ENCODE data around the gene KLF1.
"Not testable (repeated sequence)": the region's sequence is repeated elsewhere in the genome, so short reads cannot be mapped to it uniquely, and the experiment has no call there.

Gene KLF1

GRCh38 chr19:12886969-12887747 lies at the start of gene KLF1:
KLF1 (minus strand) TSS chr19:12887201; CDS start chr19:12887140, 61 bp downstream.
- no peak for DNase-seq

GRCh38 chr19:12936582-12936981 lies 49.6 kb upstream of the KLF1 start:
- DNase-seq = no peak

- DNase-seq = no peak
These were observed 48.1 kb upstream of the KLF1 start for GRCh38 chr19:12935071-12935470.

DNA sequence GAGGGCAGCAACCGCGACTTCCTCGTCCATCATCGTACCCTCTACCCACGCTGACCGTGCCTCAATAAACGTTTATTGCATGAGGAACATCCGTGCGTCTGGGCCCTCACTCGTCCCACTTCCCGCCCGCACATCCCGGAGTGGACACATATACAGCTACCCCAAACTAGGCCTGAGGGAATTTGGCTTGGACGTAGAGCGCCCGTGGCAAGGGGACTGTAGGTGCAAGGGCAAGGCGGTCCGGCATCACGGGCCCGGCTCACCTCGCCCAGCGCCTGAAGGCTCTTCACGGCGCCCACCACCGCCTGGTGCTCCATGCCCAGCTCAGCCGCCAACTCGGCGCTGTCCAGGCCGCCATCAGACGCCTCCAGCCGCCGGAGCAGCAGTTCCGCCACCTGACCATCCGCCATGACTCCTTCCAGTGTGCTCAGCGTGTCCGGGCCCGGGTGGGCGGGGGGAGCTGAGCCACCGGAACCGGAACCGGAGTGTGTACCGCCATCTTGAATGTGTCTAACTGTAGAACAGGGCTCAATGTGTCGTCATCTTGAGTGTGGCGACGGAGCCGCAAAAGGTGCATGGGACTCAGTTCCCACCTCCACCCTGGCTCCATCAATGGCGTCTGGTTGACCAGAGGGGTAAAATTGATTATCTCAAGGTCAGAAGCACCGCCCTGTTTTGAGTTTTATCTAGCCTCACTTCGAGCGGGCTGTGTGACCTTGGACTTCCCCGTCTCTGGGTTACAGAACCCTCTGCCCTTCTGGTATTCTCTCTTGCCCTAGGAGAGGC lies 46.5 kb upstream of the KLF1 start, which contains the start of gene FARSA:
Gene FARSA, minus strand, starts transcription at position 425 of the 786 bp plus-strand sequence. Its CDS starts 15 bp downstream, at position 410.
- peak; percentile 64 to 79 (median 70) for DNase-seq

DNA sequence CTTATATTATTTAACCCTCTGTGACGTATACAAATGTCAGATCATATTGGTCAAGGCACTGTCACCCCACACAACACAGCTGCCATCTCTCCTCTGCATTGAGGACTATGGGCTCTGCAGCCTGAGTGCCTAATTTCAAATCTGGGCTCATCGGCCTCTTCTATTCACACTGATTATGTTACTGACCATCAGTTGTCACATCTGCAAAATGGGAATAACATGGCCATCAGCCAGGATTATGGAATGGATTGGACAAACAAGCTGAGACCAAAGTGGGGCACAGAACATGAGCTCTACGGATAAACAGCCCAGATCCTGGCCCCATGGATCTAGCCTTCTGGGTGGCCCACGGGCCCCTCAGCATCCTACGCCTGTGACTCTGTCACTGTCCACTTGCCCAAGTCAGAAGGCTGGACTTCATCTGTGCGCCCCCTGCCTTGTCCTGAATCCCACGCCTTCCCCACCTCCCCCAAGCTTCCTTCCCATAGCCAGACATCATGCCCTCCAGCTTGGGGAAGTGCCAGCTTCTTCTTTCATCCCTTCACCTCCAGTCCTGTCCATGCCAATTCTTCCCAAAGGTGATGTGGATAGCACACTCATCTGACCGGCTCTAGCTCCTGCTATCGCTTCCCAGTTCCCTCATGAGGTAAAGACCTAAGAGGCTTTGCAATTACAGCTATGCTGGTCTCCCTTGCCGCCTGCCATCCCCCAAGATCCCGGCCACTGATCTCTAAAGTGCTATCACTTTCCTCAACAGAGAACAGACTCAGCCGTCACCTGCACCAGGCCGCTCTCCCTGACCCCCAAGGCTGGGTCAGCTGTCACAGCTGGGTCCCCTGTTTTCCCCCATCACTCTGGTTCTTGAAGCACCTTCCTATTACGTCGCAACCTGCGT lies 45.6 kb upstream of the KLF1 start:
- DNase-seq = no peak

DNA sequence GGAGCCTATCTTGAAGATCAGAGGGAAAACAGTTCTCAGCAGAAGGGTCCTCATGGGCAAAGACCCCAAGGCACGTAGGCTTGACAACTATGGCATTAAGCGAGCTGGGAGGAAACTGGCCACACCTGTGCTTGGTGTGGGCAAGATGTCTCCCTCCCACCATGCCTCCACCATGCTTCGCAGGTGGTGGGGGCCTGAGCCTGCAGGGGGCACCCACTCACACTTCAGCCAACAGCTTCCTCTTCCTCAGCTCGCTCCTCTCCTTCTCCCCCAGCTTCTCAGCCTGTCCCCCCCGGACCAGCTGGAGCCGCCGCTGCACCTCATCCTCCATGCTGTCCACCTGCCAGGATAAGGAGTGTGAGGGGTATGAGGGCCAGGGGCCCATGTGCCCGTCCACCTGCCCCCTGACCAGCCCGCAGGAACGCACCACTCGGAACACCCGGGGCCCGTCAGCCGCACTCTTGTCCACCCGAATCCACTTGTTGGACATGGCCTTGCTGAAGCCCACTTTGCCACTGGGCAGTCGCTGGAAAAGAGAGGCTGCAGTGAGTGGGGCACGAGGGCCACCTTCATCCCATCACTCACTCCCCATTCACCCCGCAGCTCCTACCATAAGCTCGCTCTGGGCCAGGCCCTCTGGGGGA lies 43.1 kb upstream of the KLF1 start:
- DNase-seq = no peak

DNA sequence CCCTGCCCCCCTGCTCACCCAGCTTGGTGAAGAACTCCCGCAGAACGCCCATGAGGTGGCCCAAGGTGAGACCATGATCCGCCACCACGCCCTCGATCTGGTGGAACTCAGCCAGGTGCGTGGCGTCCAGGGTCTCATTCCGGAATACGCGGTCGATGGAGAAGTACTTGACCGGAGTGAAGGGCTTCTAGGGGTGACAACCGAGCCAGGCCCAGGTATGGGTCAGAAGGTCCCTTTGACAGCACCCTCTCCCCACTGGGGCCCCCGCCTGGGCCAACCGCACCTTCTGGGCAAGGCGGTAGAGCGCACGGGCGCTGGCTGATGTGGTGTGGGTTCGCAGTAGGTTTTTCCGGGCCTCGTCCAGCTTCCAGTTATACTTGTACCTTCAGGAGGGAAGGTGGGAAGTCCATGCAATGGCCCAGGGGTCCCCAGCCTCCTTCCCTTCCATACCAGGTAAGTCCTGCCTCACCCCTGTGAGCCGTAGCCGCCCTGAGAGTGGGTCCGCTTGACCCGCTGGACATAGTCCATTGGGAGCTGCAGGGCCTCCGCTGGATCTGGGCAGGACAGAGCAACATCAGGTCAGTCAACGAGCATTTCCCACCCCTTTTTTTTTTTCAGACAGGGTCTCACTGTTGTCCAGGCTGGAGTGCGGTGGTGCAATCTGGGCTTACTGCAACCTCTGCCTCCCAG lies 37.8 kb upstream of the KLF1 start:
- no peak for DNase-seq

GRCh38 chr19:12922959-12923358 lies 36.0 kb upstream of the KLF1 start:
- DNase-seq = no peak

DNA sequence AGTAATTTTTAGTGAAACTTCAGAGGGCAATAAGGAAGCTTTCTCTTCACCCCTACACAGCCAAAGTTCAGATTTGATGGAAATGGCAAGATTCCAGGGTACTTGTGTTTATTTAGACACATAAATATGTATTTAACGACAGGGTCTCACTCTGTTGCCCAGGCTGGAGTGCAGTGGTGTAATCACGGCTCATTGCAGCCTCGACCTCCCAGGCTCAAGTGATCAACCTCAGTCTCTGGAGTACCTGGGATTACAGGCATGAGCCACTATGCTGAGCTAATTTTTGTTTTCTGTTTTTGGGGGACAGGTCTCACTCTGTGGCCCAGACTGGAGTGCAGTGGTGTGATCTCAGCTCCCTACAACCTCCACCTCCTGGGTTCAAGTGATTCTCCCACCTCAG lies 34.0 kb upstream of the KLF1 start:
- no peak for DNase-seq

DNA sequence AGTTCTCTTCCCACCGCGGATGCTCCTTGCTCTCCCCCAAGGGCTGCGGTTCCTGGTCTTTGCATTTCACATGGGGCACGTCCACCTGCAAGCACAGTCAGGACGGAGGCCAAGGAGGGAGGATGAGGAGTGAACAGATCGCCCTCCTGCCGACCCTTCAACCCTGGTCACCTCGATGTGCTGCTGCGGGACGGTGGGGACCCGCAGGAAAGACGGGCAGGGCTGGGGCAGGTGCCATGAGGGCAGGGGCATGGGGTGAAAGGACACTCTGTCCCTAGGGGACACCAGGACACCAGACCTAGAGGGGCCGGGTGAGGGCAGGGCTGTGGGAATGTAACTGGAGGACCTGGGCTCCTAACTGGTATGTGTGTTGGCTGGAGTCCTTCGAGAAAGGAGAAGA lies 31.3 kb upstream of the KLF1 start:
- DNase-seq = no peak

- DNase-seq = not testable (repeated sequence)
These were observed 28.9 kb upstream of the KLF1 start for GRCh38 chr19:12915860-12916259.

- DNase-seq = peak in 2 of 4 experiments; percentile 31 to 58
These were observed 27.1 kb upstream of the KLF1 start for GRCh38 chr19:12913851-12914690.

GRCh38 chr19:12913011-12913561 lies 26.1 kb upstream of the KLF1 start:
- no peak for DNase-seq

DNA sequence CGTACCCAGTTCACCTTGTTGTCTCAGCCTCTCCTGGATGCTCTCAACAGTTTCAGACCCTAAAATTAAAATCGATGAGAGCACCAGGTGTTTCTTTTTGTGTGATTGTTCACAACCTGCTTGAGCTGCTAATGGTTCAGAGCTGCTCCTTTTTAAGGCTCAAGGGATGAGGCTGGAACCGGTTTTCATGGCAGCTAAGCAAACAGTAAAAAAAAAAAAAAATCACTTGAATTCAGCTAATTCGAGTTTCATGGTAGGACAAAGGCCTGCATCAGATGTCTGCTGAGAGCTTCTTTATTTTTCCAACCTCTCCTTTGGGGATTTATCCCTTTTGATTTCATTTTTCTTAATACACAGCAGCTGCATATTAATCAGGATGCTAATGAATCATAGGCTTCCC lies 25.6 kb upstream of the KLF1 start:
- no peak for DNase-seq

DNA sequence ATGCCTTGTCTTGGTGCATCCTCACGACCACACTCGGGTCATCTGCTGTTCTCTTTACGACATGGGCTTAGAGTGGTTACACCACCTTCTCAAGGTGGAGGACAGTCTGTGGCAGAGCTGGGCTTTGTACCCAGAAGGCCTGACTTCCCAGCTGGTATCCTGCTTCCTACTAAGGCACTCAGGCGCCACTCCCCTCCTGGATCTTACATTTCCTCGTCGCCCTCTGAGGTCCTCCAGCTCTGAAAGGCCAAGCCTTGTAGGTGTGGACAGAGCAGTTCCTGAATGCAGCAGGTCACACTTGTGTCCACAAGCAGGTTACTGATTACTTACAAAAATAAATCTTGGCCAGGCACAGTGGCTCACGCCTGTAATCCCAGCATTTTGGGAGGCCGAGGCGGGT lies 20.2 kb upstream of the KLF1 start:
- no peak for DNase-seq

DNA sequence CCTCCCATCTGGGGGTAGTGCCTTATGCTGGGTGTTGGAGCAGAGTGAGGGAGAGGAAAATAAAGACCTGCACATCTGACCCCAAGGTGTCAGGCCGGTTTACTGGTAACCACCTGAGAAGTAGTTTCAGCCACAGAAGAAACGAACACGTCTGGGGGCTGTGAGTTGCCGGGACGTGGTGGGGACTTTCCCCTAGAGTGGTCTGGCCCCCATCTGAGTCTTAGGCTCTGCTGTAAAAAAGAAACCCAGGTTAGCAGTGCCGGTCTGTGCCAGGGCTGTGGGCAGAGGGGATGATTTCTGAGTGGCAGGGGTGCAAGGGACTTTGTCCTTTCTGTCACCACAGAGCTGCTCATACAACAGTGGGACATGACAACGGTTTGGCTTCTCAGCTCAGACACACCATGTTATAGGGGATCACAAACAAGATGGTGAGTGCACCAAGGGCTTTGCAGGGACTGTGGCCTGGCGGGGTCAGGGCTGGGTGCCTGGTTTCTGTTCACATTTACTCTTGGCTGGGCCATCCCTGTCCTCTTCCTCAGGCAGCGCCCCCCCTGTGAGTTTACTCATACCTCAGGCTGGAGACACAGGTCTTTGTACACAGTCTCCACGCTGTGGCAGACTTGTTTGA lies 13.0 kb upstream of the KLF1 start:
- no peak for DNase-seq

- no peak for DNase-seq
These were observed 9.5 kb upstream of the KLF1 start for GRCh38 chr19:12896460-12896859.

GRCh38 chr19:12893582-12893981 lies 6.6 kb upstream of the KLF1 start:
- no peak for DNase-seq

DNA sequence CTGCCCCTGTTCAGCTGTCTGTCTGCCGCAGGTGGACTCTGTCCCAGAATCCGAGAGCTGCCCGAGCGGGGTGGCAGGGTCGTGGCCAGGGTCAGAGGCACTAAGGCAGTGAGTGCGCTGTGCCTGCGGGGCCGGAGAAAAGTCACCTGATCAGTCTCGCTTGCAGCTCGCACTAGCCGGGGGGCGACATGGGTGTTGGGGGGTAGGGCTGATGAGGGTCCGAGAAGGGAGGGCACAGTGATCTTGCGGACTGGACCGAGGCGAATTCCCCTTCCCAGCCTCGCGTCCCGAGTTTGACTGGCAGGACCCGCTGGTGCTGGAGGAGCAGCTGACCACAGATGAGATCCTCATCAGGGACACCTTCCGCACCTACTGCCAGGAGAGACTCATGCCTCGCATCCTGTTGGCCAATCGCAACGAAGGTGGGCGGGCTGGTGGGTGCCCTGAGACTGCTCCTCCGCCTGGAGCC lies 4.6 kb upstream of the KLF1 start:
- no peak for DNase-seq

All from activated naive CD4-positive, alpha-beta T cell (primary cell).